ENCODE data around the gene ZNF648.
A peak's percentile ranks its signal among the peaks of the same experiment; 100 is the strongest.
"Not testable (repeated sequence)": the region's sequence is repeated elsewhere in the genome, so short reads cannot be mapped to it uniquely, and the experiment has no call there.

The ZNF648 gene

GRCh38 chr1:182069028-182069466 is 7.5 kb upstream of the ZNF648 start:
- DNase-seq (ENCODE audit: low spot score): peak; percentile 67

GRCh38 chr1:182066934-182067333 is 5.4 kb upstream of the ZNF648 start:
- no peak for DNase-seq (ENCODE audit: low spot score)

- no peak for DNase-seq (ENCODE audit: low spot score)
Observed at GRCh38 chr1:182065126-182065845, 3.8 kb upstream of the ZNF648 start.

- no peak for DNase-seq (ENCODE audit: low spot score)
Observed at GRCh38 chr1:182064611-182065010, 3.1 kb upstream of the ZNF648 start.

- no peak for DNase-seq (ENCODE audit: low spot score)
Observed at GRCh38 chr1:182062223-182062622, 711 bp upstream of the ZNF648 start.

GRCh38 chr1:182060877-182061276 is 635 bp downstream of the ZNF648 start:
- DNase-seq (ENCODE audit: low spot score): no peak

GRCh38 chr1:182059936-182060335 is 1.6 kb downstream of the ZNF648 start:
- no peak for DNase-seq (ENCODE audit: low spot score)

GRCh38 chr1:182056601-182057366 is 4.7 kb downstream of the ZNF648 start:
- no peak for DNase-seq (ENCODE audit: low spot score)

- peak; percentile 45 for DNase-seq (ENCODE audit: low spot score)
Observed at GRCh38 chr1:182054698-182055326, 6.7 kb downstream of the ZNF648 start.

GRCh38 chr1:182052355-182052754 is 9.2 kb downstream of the ZNF648 start:
- DNase-seq (ENCODE audit: low spot score): no peak

GRCh38 chr1:182051938-182052337 is 9.6 kb downstream of the ZNF648 start:
- DNase-seq (ENCODE audit: low spot score): no peak

- no peak for DNase-seq (ENCODE audit: low spot score)
Observed at GRCh38 chr1:182050481-182051448, 10.7 kb downstream of the ZNF648 start.

GRCh38 chr1:182048562-182048961 is 12.9 kb downstream of the ZNF648 start:
- DNase-seq (ENCODE audit: low spot score): no peak

- no peak for DNase-seq (ENCODE audit: low spot score)
Observed at GRCh38 chr1:182046763-182047162, 14.7 kb downstream of the ZNF648 start.

GRCh38 chr1:182045481-182045880 is 16.0 kb downstream of the ZNF648 start:
- not testable (repeated sequence) for DNase-seq (ENCODE audit: low spot score)

- DNase-seq (ENCODE audit: low spot score): no peak
Observed at GRCh38 chr1:182041615-182042014, 19.9 kb downstream of the ZNF648 start.

GRCh38 chr1:182038220-182038619 is 23.3 kb downstream of the ZNF648 start:
- DNase-seq (ENCODE audit: low spot score): no peak

- DNase-seq (ENCODE audit: low spot score): no peak
Observed at GRCh38 chr1:182035097-182035770, 26.3 kb downstream of the ZNF648 start.

GRCh38 chr1:182032251-182032650 is 29.3 kb downstream of the ZNF648 start:
- peak; percentile 68 for DNase-seq (ENCODE audit: low spot score)

GRCh38 chr1:182029379-182030331 is 31.9 kb downstream of the ZNF648 start:
- DNase-seq (ENCODE audit: low spot score): peak; percentile 97
